Central memory CD8-positive, alpha-beta T cell (primary cell): ENCODE results near the gene ABCG1.
A peak's percentile ranks its signal among the peaks of the same experiment; 100 is the strongest.
"Not testable (repeated sequence)": the region's sequence is repeated elsewhere in the genome, so short reads cannot be mapped to it uniquely, and the experiment has no call there.

Experiments used
- ATAC-seq: fragments of 150-1000 bp; cut with Tn5 transposase; replicated peaks from 2 replicates; pipeline ENCODE4 v1.10.0; 2022; ENCODE audit warnings: mild to moderate bottlenecking, moderate FRiP score, moderate number of reproducible peaks; ENCODE audit not compliant: poor library complexity, severe bottlenecking; ENCODE audit errors: extremely low read depth
- DNase-seq, 2 donors: peaks; one replicate each; pipeline ENCODE4 v3.0.0; 2021; ENCODE audit warnings: low spot score in 2 of 2
- H3K27ac Mint-ChIP-seq: one replicate; pipeline ENCODE4 v1.8.0; 2022; ENCODE audit warnings: low read depth, mild to moderate bottlenecking, moderate library complexity, mixed read lengths
- H3K27me3 Mint-ChIP-seq: one replicate; pipeline ENCODE4 v1.8.0; 2022; ENCODE audit warnings: mixed read lengths
- H3K36me3 Mint-ChIP-seq: one replicate; pipeline ENCODE4 v1.8.0; 2022; ENCODE audit warnings: mild to moderate bottlenecking, moderate library complexity, mixed read lengths; ENCODE audit not compliant: insufficient read depth
- H3K4me1 Mint-ChIP-seq: one replicate; pipeline ENCODE4 v1.8.0; 2022; ENCODE audit warnings: mixed read lengths
- H3K4me3 Mint-ChIP-seq: one replicate; pipeline ENCODE4 v1.8.0; 2022; ENCODE audit warnings: mild to moderate bottlenecking, moderate library complexity, mixed read lengths
- H3K9me3 Mint-ChIP-seq: one replicate; pipeline ENCODE4 v1.8.0; 2022; ENCODE audit warnings: mixed read lengths

The ABCG1 gene

DNA sequence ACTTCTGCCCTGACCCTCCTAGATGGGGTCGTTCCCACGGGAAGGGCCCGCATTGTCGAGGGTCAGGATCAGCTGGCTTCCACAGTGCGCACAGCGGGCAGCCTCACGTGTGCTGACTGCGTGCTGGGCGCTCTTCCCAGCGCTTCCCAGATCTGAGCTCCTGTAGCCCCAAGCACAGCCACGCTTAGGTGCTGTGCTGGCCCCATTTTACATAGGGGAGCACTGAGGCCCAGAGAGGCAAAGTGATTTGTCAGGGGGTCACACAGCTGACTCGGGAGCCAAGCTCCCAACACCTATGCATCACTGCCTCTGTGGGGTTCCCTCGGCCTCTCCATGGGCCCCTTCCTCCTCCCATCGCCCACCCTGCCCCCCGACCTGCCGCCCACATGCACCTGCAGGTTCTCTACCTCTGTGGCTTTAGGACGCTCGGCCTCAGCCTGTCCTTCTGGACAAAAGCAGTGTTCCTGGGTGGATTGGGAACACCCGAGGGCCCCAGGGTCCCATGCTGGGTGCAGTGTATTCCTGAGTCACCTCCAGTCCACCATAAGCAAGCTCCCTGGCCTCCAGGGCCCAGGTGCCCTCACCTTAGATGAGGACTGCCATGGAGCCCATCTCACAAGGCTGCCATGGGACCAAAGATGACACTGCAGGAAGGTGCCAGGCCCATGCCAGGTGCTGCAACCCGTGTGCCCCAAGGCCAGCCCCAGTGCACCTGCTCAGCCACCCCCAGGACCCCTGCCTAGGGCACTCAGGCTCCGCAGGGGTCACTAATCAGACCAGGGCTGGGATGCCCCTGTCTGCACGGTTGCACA is 73.0 kb downstream of the ABCG1 start:
- no peak overlapping the region for H3K4me3 Mint-ChIP-seq
- DNase-seq, result no peak
- H3K27me3 Mint-ChIP-seq, result no peaks in the 10 kb centered on the region
- ATAC-seq, result no peak
- no peaks in the 10 kb centered on the region for H3K4me1 Mint-ChIP-seq
- peaks cover 11% of the 10 kb centered on the region for H3K36me3 Mint-ChIP-seq
- no peaks in the 10 kb centered on the region for H3K9me3 Mint-ChIP-seq
- H3K27ac Mint-ChIP-seq, result no peak overlapping the region

DNA sequence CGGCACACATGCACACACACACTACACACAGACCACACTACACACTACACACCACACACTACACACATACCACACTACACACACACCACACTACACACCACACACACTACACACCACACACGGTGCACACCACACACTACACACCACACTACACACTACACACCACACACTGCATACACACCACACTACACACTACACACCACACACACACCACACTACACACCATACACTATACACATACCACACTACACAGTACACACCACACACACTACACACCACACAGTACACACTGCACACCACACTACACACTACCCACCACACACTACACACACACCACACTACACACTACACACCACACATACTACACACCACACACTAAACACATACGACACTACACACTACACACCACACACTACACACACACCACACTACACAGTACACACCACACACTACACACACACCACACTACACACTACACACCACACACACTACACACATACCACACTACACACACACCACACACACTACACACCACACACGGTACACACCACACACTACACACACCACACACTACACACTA is 73.7 kb downstream of the ABCG1 start:
- H3K27ac Mint-ChIP-seq, ATAC-seq, DNase-seq, H3K27me3 Mint-ChIP-seq, H3K9me3 Mint-ChIP-seq, H3K4me1 Mint-ChIP-seq, H3K4me3 Mint-ChIP-seq: not testable (repeated sequence)
- peaks cover 15% of the 10 kb centered on the region for H3K36me3 Mint-ChIP-seq

DNA sequence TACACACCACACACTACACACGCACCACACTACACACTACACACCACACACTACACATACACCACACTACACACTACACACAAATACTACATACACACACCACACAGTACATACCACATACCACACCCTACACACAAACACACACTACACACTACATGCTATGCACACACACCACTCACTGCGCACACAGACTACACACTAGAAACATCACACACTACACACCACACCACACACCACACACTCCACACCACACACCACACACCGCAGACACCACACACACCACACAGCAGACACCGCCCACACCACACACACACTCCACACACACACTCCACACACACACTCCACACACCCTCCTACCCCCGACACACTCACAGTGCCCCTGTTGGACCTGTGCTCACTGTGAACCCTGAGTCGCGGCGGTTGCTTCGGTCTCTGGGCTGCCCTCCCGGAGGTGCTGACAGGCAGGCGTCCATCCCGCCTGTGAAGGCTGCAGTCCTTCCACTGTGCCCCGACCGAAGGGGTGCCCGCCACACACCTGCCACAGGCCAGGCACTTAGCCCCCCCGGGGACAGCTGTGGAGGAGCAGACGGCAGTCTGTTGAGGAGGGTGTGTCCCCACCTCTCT is 74.8 kb downstream of the ABCG1 start:
- Mint-ChIP-seq H3K4me1 (no peaks in the 10 kb centered on the region), H3K36me3 (peaks cover 15% of the 10 kb centered on the region)

DNA sequence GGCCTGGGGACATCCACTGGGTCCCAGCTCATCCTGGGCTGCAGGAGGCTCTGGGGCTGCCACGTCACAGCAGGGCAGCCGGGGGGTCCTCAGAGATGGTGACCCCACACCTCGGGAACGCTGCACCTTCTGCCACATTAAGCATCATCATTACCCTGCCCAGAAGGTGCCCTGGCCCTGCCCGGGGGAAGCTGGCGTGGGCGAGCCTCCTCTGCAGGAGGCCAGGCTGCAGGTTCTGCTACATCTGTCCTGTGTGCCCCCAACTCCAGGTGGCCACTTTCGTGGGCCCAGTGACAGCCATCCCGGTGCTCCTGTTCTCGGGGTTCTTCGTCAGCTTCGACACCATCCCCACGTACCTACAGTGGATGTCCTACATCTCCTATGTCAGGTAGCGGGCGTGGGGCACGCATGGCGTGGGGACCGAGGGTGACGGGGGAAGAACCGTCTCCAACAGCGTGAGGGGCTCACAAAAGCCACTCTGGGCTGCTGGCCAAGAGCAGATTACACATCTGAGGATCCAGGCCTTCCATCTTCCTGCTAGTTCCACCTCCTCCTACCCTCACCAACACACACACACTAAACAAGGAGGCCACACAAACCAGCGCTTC is 75.4 kb downstream of the ABCG1 start:
- Mint-ChIP-seq H3K4me3 (no peak overlapping the region), H3K9me3 (no peaks in the 10 kb centered on the region), H3K27ac (no peak overlapping the region), H3K36me3 (peaks cover 10% of the 10 kb centered on the region), H3K27me3 (no peaks in the 10 kb centered on the region), H3K4me1 (no peaks in the 10 kb centered on the region)
- DNase-seq, result no peak
- no peak for ATAC-seq

More for the DNA sequence above, 74.8 kb downstream of the ABCG1 start:
- no peak for DNase-seq
- ATAC-seq, result no peak
- no peaks in the 10 kb centered on the region for H3K9me3 Mint-ChIP-seq
- no peak overlapping the region for H3K27ac Mint-ChIP-seq
- no peak overlapping the region for H3K4me3 Mint-ChIP-seq
- no peaks in the 10 kb centered on the region for H3K27me3 Mint-ChIP-seq

DNA sequence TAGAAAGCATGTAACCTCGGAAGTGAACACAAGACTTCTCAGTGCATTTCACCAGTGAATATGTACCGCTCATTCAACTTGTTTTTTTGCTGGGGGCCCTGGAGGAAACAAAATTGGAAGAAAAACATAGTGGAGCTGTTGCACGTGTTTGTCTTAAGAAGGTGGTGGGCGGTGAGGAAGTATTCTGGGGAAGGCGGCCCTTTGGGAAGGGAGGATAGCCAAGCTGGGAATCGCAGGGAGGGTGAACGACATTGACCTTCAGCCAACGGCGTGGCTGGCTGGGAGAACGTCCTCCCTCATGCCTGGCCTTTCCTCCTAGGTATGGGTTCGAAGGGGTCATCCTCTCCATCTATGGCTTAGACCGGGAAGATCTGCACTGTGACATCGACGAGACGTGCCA is 76.9 kb downstream of the ABCG1 start:
- DNase-seq, result no peak
- no peaks in the 10 kb centered on the region for H3K27me3 Mint-ChIP-seq
- no peak overlapping the region for H3K4me3 Mint-ChIP-seq
- H3K27ac Mint-ChIP-seq, result peak overlapping the region; percentile 9
- H3K4me1 Mint-ChIP-seq, result no peaks in the 10 kb centered on the region
- no peaks in the 10 kb centered on the region for H3K9me3 Mint-ChIP-seq
- peaks cover 10% of the 10 kb centered on the region for H3K36me3 Mint-ChIP-seq
- ATAC-seq, result no peak

DNA sequence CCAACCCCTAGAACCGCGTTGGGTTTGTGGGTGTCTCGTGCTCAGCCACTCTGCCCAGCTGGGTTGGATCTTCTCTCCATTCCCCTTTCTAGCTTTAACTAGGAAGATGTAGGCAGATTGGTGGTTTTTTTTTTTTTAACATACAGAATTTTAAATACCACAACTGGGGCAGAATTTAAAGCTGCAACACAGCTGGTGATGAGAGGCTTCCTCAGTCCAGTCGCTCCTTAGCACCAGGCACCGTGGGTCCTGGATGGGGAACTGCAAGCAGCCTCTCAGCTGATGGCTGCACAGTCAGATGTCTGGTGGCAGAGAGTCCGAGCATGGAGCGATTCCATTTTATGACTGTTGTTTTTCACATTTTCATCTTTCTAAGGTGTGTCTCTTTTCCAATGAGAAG is 77.6 kb downstream of the ABCG1 start:
- Mint-ChIP-seq H3K9me3 (no peaks in the 10 kb centered on the region), H3K27me3 (no peaks in the 10 kb centered on the region), H3K4me1 (no peaks in the 10 kb centered on the region), H3K27ac (no peak overlapping the region), H3K36me3 (peaks cover 10% of the 10 kb centered on the region), H3K4me3 (no peak overlapping the region)
- ATAC-seq (no peak), DNase-seq (no peak)

DNA sequence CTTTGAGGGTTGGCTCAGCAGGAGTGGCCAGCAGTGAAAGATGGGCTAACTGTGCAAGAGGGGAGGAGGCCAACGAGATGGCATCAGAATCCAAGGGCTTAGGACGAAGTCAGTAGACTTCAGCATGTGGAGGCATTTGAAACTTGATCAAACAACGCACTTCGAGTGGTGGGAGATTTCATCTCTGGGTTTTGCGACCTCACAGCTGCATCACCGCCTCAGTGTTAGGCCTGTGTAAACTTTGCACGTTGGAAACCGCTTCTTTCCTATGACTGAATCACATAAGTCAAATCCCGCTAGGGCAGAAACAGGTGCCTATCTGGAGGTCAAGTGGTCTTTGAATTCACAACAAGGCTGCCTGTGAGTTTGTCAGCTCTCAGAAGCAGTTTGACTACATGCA is 78.4 kb downstream of the ABCG1 start:
- peaks cover 10% of the 10 kb centered on the region for H3K36me3 Mint-ChIP-seq
- H3K27ac Mint-ChIP-seq, result no peak overlapping the region
- no peaks in the 10 kb centered on the region for H3K4me1 Mint-ChIP-seq
- ATAC-seq (no peak), DNase-seq (no peak)
- no peaks in the 10 kb centered on the region for H3K9me3 Mint-ChIP-seq
- H3K27me3 Mint-ChIP-seq, result no peaks in the 10 kb centered on the region
- H3K4me3 Mint-ChIP-seq, result no peak overlapping the region

DNA sequence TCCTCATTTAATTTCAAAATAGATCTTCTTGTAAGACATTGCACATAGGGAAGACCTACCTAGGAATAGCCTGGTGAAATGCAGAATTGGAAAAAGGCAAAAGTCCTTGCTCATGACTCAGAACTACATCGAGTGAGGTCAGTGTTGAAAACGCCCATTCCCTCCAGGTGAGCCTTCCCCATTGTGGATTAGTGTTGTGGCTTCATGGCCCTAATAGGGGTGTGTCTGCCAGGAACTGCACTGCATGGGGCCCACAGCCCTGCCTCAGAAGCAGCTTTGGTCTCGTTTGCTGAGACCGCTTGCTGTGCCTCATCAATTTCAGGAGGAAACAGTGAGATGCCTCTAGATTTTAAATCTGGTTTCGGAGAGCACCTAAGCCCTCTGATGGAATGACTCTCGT is 79.3 kb downstream of the ABCG1 start:
- no peak overlapping the region for H3K27ac Mint-ChIP-seq
- ATAC-seq (no peak), DNase-seq (no peak)
- H3K27me3 Mint-ChIP-seq, result no peaks in the 10 kb centered on the region
- no peaks in the 10 kb centered on the region for H3K9me3 Mint-ChIP-seq
- no peak overlapping the region for H3K4me3 Mint-ChIP-seq
- H3K4me1 Mint-ChIP-seq, result no peaks in the 10 kb centered on the region
- peaks cover 10% of the 10 kb centered on the region for H3K36me3 Mint-ChIP-seq

DNA sequence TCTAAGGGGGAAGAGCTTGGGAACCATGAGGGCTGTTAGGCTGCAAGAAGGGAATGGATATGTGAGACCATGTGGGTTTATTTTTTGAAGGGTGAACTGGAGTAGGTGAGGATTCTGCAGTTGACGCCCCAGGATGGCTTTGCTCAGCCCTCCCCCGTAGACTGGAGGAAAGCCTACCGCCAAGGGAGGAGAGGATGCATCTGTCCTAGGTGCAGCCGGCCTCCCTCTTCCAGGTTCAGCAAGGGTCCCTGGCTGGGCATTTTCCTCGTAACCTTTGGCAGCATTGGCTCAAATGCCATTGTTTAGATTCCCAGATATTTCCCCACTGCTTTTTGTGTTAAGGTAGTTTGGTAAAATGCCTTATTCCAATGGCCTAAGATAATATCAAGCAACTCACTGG is 79.7 kb downstream of the ABCG1 start:
- H3K27ac Mint-ChIP-seq, result no peak overlapping the region
- H3K4me1 Mint-ChIP-seq, result no peaks in the 10 kb centered on the region
- DNase-seq (no peak), ATAC-seq (no peak)
- no peaks in the 10 kb centered on the region for H3K9me3 Mint-ChIP-seq
- H3K4me3 Mint-ChIP-seq, result no peak overlapping the region
- peaks cover 13% of the 10 kb centered on the region for H3K36me3 Mint-ChIP-seq
- H3K27me3 Mint-ChIP-seq, result no peaks in the 10 kb centered on the region

DNA sequence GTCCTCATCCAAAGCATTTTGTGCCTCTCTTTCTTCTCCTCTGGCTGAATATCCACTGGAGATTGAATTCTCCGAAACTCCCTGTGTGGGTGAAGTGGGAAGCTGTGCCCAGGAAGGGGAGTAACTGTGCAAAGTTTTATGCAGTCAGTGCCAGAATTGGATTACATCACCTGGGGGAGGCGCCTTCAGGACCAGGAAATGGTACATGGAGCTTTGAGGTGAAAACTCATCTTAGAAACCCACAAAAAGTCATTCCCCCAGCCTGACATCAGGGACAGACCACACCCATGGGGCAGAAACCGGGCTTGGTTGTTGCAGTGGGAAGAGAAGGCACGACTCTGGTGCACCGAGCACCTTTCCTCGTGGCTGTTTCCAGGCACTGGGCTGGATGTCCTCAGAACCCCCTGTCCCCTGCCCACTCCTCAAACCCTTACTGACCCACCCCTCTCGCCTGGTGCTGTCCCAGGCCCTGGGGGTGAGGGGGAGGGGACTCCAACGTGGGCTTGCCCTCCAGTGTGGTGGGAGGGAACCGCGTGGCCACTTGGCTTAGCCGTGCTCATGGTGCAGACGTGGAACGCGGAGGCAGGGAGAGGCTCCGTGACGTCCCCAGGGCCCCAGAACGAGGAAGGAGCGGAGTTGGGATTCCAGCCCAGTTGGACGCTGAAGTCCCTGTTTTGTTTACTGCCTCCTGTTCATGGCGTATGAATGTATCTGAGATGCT is 80.5 kb downstream of the ABCG1 start:
- ATAC-seq (no peak), DNase-seq (no peak)
- Mint-ChIP-seq H3K27ac (no peak overlapping the region), H3K36me3 (peaks cover 13% of the 10 kb centered on the region), H3K4me3 (no peak overlapping the region), H3K4me1 (no peaks in the 10 kb centered on the region), H3K9me3 (no peaks in the 10 kb centered on the region), H3K27me3 (no peaks in the 10 kb centered on the region)

DNA sequence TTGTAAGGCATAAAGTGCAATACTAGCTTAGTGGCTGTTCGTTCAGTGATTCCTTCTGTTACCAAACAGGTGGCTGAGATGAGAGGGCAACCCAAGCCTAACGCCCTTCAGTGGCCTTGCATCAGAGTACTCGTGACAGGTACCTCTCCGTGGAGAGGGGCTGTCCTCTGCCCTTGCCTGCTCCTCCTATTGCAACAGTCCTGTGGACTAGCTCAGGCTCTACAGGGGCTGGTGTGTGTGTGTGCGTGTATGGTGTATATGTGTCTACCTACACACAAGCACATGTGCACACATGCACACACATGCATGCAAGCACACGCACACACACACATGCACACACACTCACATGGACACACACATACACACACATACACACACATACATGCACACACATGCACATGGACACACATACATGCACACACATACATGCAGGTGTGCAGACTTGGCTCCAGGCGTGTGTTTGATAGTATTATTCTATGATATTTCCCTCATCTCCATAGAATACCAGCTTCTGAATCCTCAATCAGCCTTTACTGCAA is 81.2 kb downstream of the ABCG1 start:
- no peak for ATAC-seq
- Mint-ChIP-seq H3K9me3 (no peaks in the 10 kb centered on the region), H3K27me3 (no peaks in the 10 kb centered on the region), H3K4me1 (no peaks in the 10 kb centered on the region), H3K36me3 (peaks cover 13% of the 10 kb centered on the region), H3K4me3 (no peak overlapping the region), H3K27ac (no peak overlapping the region)
- no peak for DNase-seq

DNA sequence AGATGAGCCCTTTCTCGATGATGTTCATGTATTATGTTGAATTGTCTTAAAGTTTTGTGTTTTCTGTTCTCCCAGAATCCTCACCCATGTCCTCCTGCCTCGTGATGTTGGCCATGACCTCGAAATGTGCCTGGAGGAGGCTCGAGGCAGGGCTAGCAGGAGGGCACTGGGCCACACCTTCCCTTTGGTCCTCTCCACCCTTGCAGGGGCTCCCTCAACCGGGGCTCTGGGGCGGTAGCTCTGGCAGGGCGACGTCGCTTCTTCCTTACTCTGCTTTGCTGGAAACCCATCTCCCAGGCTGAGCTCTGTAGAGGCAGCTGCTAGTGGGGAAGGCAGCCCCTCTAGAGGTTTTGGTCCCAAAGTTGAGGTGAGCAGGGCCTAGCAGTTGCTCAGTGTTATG is 82.0 kb downstream of the ABCG1 start:
- no peak overlapping the region for H3K4me3 Mint-ChIP-seq
- H3K36me3 Mint-ChIP-seq, result peaks cover 10% of the 10 kb centered on the region
- DNase-seq (no peak), ATAC-seq (no peak)
- H3K27ac Mint-ChIP-seq, result no peak overlapping the region
- H3K4me1 Mint-ChIP-seq, result no peaks in the 10 kb centered on the region
- peaks cover 4% of the 10 kb centered on the region for H3K27me3 Mint-ChIP-seq
- H3K9me3 Mint-ChIP-seq, result no peaks in the 10 kb centered on the region
